Activated naive CD4-positive, alpha-beta T cell treated with anti-CD3 and anti-CD28 coated beads, Interleukin-2, amount 50 U/mL, for 16 hours (primary cell): ENCODE data around the gene ZNF775.
A peak's percentile ranks its signal among the peaks of the same experiment; 100 is the strongest.

ENCODE experiments used
- DNase-seq: peaks from one replicate; pipeline ENCODE4 v3.0.0-alpha.2; 2020

ZNF775 gene

GRCh38 chr7:150402671-150403321, 23.7 kb downstream of the ZNF775 start:
- DNase-seq = no peak

GRCh38 chr7:150403376-150404171, 24.4 kb downstream of the ZNF775 start:
- no peak for DNase-seq

- no peak for DNase-seq
Observed at GRCh38 chr7:150404172-150404804, 25.2 kb downstream of the ZNF775 start.

- peak; percentile 74 for DNase-seq
Observed at GRCh38 chr7:150404805-150405583, 25.9 kb downstream of the ZNF775 start.

GRCh38 chr7:150405584-150406311, 26.6 kb downstream of the ZNF775 start:
- DNase-seq = peak; percentile 53

- no peak for DNase-seq
Observed at GRCh38 chr7:150406312-150406566, 27.1 kb downstream of the ZNF775 start.

GRCh38 chr7:150406567-150407421, 27.7 kb downstream of the ZNF775 start:
- DNase-seq = peak; percentile 44

GRCh38 chr7:150407588-150408392, 28.7 kb downstream of the ZNF775 start:
- DNase-seq = no peak

GRCh38 chr7:150408393-150409299, 29.5 kb downstream of the ZNF775 start:
- no peak for DNase-seq

GRCh38 chr7:150409300-150410030, 30.3 kb downstream of the ZNF775 start:
- no peak for DNase-seq

GRCh38 chr7:150410131-150410530, 31.0 kb downstream of the ZNF775 start:
- DNase-seq = no peak

GRCh38 chr7:150410680-150411346, 31.7 kb downstream of the ZNF775 start:
- no peak for DNase-seq

GRCh38 chr7:150411606-150412005, 32.5 kb downstream of the ZNF775 start:
- DNase-seq = no peak

- DNase-seq = no peak
Observed at GRCh38 chr7:150412016-150412415, 32.9 kb downstream of the ZNF775 start.

GRCh38 chr7:150412518-150413488, 33.7 kb downstream of the ZNF775 start:
- DNase-seq = no peak

GRCh38 chr7:150413640-150414081, 34.5 kb downstream of the ZNF775 start:
- DNase-seq = no peak
